GM21360 (cell line): Measurements from ENCODE around the gene CSAD.

ENCODE experiments used
- ATAC-seq: cut with Tn5 transposase; IDR thresholded peaks from one replicate; pipeline ENCODE4 v1.9.1; 2021; ENCODE audit warnings: mild to moderate bottlenecking, moderate library complexity; ENCODE audit not compliant: unreplicated experiment

Gene CSAD

GRCh38 chr12:53200458-53201176 lies 19.9 kb upstream of the CSAD start:
- ATAC-seq = peak; percentile 42

- no peak for ATAC-seq
These were observed 19.4 kb upstream of the CSAD start for GRCh38 chr12:53200107-53200457.

GRCh38 chr12:53199700-53200099 lies 19.0 kb upstream of the CSAD start:
- ATAC-seq = no peak

GRCh38 chr12:53198486-53199110 lies 17.9 kb upstream of the CSAD start:
- ATAC-seq = no peak

GRCh38 chr12:53197011-53197640 lies 16.4 kb upstream of the CSAD start:
- no peak for ATAC-seq

- ATAC-seq = no peak
These were observed 15.8 kb upstream of the CSAD start for GRCh38 chr12:53196486-53196885.

- no peak for ATAC-seq
These were observed 15.0 kb upstream of the CSAD start for GRCh38 chr12:53195516-53196420.

GRCh38 chr12:53194973-53195372 lies 14.2 kb upstream of the CSAD start:
- no peak for ATAC-seq

GRCh38 chr12:53193985-53194716 lies 13.4 kb upstream of the CSAD start:
- ATAC-seq = no peak

- no peak for ATAC-seq
These were observed 12.3 kb upstream of the CSAD start for GRCh38 chr12:53193040-53193439.

GRCh38 chr12:53192531-53193021 lies 11.9 kb upstream of the CSAD start:
- no peak for ATAC-seq

GRCh38 chr12:53191885-53192530 lies 11.3 kb upstream of the CSAD start:
- no peak for ATAC-seq

GRCh38 chr12:53191096-53191884 lies 10.6 kb upstream of the CSAD start:
- ATAC-seq = no peak

- no peak for ATAC-seq
These were observed 9.5 kb upstream of the CSAD start for GRCh38 chr12:53190108-53190729.

GRCh38 chr12:53187145-53187899 lies 6.6 kb upstream of the CSAD start:
- no peak for ATAC-seq

- ATAC-seq = no peak
These were observed 6.0 kb upstream of the CSAD start for GRCh38 chr12:53186745-53187144.

GRCh38 chr12:53185582-53186153 lies 4.9 kb upstream of the CSAD start:
- ATAC-seq = no peak

GRCh38 chr12:53184828-53185227 lies 4.1 kb upstream of the CSAD start:
- ATAC-seq = no peak
